GM23338 (cell line): Measurements from ENCODE around the gene XRCC5. TPM values are rescaled to one million over a fixed set of nuclear protein-coding genes. Genes with fewer than 3 reads are reported as not detected.

Source experiments
- ATAC-seq: fragments of 200-7000 bp; cut with Tn5 transposase; 3 replicates; pipeline ENCODE4 v1.9.1; 2020
- DNase-seq: peaks from one replicate; pipeline ENCODE4 v3.0.0-alpha.2; 2015; ENCODE audit warnings: low spot score
- H2AFZ ChIP-seq: fragments of 200-600 bp; sonication (generic); 2 replicates; pipeline ENCODE4 v1.8.0; 2016; ENCODE audit warnings: antibody characterized with exemption, mild to moderate bottlenecking, moderate library complexity
- H3F3A ChIP-seq: fragments of 200-600 bp; sonication (generic); replicated peaks from 2 replicates; pipeline ENCODE4 v1.8.0; 2017; ENCODE audit warnings: antibody characterized with exemption, mixed run types, low read depth
- H3K27ac ChIP-seq: fragments of 200-600 bp; sonication (generic); 2 replicates; pipeline ENCODE4 v1.6.1; 2016; ENCODE audit warnings: low read depth
- H3K27me3 ChIP-seq: fragments of 200-600 bp; sonication (generic); 2 replicates; pipeline ENCODE4 v1.8.0; 2016; ENCODE audit warnings: mild to moderate bottlenecking, mixed run types, moderate library complexity; ENCODE audit not compliant: insufficient read depth
- H3K36me3 ChIP-seq: fragments of 200-600 bp; sonication (generic); 2 replicates; pipeline ENCODE4 v1.8.0; 2016; ENCODE audit warnings: mild to moderate bottlenecking; ENCODE audit not compliant: insufficient read depth
- H3K4me1 ChIP-seq: fragments of 200-600 bp; sonication (generic); 2 replicates; pipeline ENCODE4 v1.8.0; 2016; ENCODE audit warnings: mild to moderate bottlenecking, moderate library complexity; ENCODE audit not compliant: insufficient read depth
- H3K4me2 ChIP-seq: fragments of 200-600 bp; sonication (generic); 2 replicates; pipeline ENCODE4 v1.7.1; 2017; ENCODE audit warnings: mixed run types
- H3K4me3 ChIP-seq: fragments of 200-600 bp; sonication (generic); 2 replicates; pipeline ENCODE4 v1.6.1; 2016; ENCODE audit warnings: mixed run types
- H3K79me2 ChIP-seq: fragments of 200-600 bp; sonication (generic); replicated peaks from 2 replicates; pipeline ENCODE4 v1.8.0; 2017; ENCODE audit warnings: mild to moderate bottlenecking; ENCODE audit not compliant: insufficient read depth
- H3K9me2 ChIP-seq: fragments of 200-600 bp; sonication (generic); 2 replicates; pipeline ENCODE4 v1.8.0; 2017; ENCODE audit not compliant: insufficient read depth
- H4K20me1 ChIP-seq: fragments of 200-600 bp; sonication (generic); replicated peaks from 2 replicates; pipeline ENCODE4 v1.8.0; 2017; ENCODE audit warnings: mild to moderate bottlenecking; ENCODE audit not compliant: insufficient read depth
- H3K27ac Mint-ChIP-seq: 2 replicates; pipeline ENCODE4 v1.8.0; 2020; ENCODE audit warnings: inconsistent platforms, mild to moderate bottlenecking, moderate library complexity, mixed read lengths
- H3K27me3 Mint-ChIP-seq: 3 replicates; pipeline ENCODE4 v1.8.0; 2022; ENCODE audit warnings: low read depth, mild to moderate bottlenecking, moderate library complexity, mixed read lengths, inconsistent platforms; ENCODE audit not compliant: insufficient read depth, poor library complexity
- H3K36me3 Mint-ChIP-seq: 3 replicates; pipeline ENCODE4 v1.8.0; 2021; ENCODE audit warnings: low read depth, mild to moderate bottlenecking, inconsistent platforms, moderate library complexity, mixed read lengths
- H3K4me1 Mint-ChIP-seq: 3 replicates; pipeline ENCODE4 v1.8.0; 2020; ENCODE audit warnings: mild to moderate bottlenecking, inconsistent platforms, mixed read lengths
- H3K4me3 Mint-ChIP-seq: 3 replicates; pipeline ENCODE4 v1.8.0; 2021; ENCODE audit warnings: moderate library complexity, mild to moderate bottlenecking, inconsistent platforms, mixed read lengths
- H3K9me3 Mint-ChIP-seq: 3 replicates; pipeline ENCODE4 v1.8.0; 2020; ENCODE audit warnings: moderate library complexity, mild to moderate bottlenecking, inconsistent platforms, mixed read lengths
- CREB1 ChIP-seq: fragments of 250-450 bp; sonication (Bioruptor Pico); IDR thresholded peaks from 2 replicates; pipeline ENCODE4 v1.5.0; 2020; ENCODE audit warnings: low read depth, mild to moderate bottlenecking, moderate library complexity
- ETS1 ChIP-seq: IDR thresholded peaks from 2 replicates; pipeline ENCODE4 v1.6.1; 2016; ENCODE audit warnings: antibody characterized with exemption
- EZH2 ChIP-seq: fragments of 200-600 bp; sonication (generic); IDR thresholded peaks from one replicate; pipeline ENCODE4 v1.8.0; 2017; ENCODE audit warnings: antibody characterized with exemption, mild to moderate bottlenecking, low read depth; ENCODE audit not compliant: unreplicated experiment
- EZH2phosphoT487 ChIP-seq: fragments of 200-600 bp; sonication (generic); IDR thresholded peaks from one replicate; pipeline ENCODE4 v1.8.1; 2018; ENCODE audit warnings: antibody characterized with exemption; ENCODE audit not compliant: unreplicated experiment
- JUNB ChIP-seq: IDR thresholded peaks from one replicate; pipeline ENCODE4 v1.6.1; 2016; ENCODE audit warnings: antibody characterized with exemption; ENCODE audit not compliant: unreplicated experiment
- POLR2AphosphoS5 ChIP-seq: IDR thresholded peaks from 2 replicates; pipeline ENCODE4 v1.6.1; 2016; ENCODE audit warnings: antibody characterized with exemption, low read depth
- STAT1 ChIP-seq: IDR thresholded peaks from one replicate; pipeline ENCODE4 v1.6.1; 2016; ENCODE audit warnings: antibody characterized with exemption; ENCODE audit not compliant: unreplicated experiment
- ZNF114 ChIP-seq: fragments of 250-450 bp; sonication (Bioruptor Pico); IDR thresholded peaks from 2 replicates; pipeline ENCODE4 v1.5.0; 2020; ENCODE audit warnings: mild to moderate bottlenecking, moderate library complexity
- ZNF331 ChIP-seq: fragments of 250-450 bp; sonication (Bioruptor Pico); IDR thresholded peaks from 2 replicates; pipeline ENCODE4 v1.5.0; 2020; ENCODE audit warnings: low read depth, mild to moderate bottlenecking, moderate library complexity
- polyA plus RNA-seq: library from polyadenylated mRNA; unstranded; fragments of >200 nt; fragmentation: Nextera tagmentation; extraction: Ambion mirVana; gene quantifications from 2 replicates; pipeline ENCODE4 v1.2.1, GENCODE V29; 2016
- total RNA-seq: library from RNA; depleted of rRNA; stranded (reverse); fragments of >200 nt; shearing (Covaris generic); gene quantifications from 2 replicates; pipeline ENCODE4 v1.2.3, GENCODE V29; 2014
- TF ChIP-seq, protein P1 (sequence below): IDR thresholded peaks from one replicate; pipeline ENCODE4 v1.6.1; 2018; ENCODE audit warnings: antibody characterized with exemption; ENCODE audit not compliant: unreplicated experiment

XRCC5 gene
- total and polyA plus RNA-seq, 2 experiments from 2014 or later, result 499 to 524 TPM

DNA sequence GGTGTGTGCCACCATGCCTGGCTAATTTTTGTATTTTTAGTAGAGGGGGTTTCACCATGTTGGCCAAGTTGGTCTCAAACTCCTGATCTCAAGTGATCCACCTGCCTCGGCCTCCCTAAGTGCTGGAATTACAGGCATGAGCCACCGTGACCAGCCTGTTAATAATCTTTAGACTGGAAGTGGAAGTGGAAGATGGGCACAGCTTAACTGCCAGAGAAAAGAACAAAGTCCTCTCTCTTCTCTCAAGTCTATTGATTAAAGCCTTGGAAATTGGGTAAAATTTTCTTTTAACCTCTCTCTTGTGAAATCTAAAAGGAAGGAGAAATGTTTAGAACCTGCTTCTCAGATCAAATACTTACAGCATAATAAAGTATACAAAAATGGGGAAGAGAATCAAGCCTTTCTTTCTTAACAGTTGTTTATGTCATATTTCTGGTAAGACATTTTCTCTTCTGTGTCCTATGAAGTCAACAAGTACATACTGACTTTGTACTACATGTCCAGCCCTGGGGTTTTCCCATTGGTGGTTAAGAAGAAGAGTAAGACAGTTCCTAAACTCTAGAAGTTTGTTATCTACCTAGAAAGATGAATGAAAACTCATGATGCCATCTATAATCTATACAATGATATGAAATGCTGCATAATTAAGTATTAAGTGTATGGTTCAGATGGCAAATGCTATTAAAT, 22.8 kb upstream of the XRCC5 start (continued):
- TF ChIP-seq, protein P1, sequence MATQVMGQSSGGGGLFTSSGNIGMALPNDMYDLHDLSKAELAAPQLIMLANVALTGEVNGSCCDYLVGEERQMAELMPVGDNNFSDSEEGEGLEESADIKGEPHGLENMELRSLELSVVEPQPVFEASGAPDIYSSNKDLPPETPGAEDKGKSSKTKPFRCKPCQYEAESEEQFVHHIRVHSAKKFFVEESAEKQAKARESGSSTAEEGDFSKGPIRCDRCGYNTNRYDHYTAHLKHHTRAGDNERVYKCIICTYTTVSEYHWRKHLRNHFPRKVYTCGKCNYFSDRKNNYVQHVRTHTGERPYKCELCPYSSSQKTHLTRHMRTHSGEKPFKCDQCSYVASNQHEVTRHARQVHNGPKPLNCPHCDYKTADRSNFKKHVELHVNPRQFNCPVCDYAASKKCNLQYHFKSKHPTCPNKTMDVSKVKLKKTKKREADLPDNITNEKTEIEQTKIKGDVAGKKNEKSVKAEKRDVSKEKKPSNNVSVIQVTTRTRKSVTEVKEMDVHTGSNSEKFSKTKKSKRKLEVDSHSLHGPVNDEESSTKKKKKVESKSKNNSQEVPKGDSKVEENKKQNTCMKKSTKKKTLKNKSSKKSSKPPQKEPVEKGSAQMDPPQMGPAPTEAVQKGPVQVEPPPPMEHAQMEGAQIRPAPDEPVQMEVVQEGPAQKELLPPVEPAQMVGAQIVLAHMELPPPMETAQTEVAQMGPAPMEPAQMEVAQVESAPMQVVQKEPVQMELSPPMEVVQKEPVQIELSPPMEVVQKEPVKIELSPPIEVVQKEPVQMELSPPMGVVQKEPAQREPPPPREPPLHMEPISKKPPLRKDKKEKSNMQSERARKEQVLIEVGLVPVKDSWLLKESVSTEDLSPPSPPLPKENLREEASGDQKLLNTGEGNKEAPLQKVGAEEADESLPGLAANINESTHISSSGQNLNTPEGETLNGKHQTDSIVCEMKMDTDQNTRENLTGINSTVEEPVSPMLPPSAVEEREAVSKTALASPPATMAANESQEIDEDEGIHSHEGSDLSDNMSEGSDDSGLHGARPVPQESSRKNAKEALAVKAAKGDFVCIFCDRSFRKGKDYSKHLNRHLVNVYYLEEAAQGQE, result no peak
- TF ChIP-seq CREB1 (CRISPR knock-in tag) (no peak), ZNF114 (CRISPR knock-in tag) (no peak), POLR2AphosphoS5 (no peak)

GRCh38 chr2:216090369-216090786, 18.8 kb upstream of the XRCC5 start:
- no peaks in the 10 kb centered on the region for H4K20me1 ChIP-seq
- Mint-ChIP-seq H3K27ac (no peak overlapping the region), H3K36me3 (no peaks in the 10 kb centered on the region), H3K4me1 (no peaks in the 10 kb centered on the region), H3K27me3 (no peaks in the 10 kb centered on the region), H3K9me3 (no peaks in the 10 kb centered on the region), H3K4me3 (no peak overlapping the region)
- no peaks in the 10 kb centered on the region for H3K36me3 ChIP-seq
- no peak overlapping the region for H3K27ac ChIP-seq
- no peaks in the 10 kb centered on the region for H3K27me3 ChIP-seq
- no peak for ATAC-seq
- 0 out of 2 replicates have a peak, but pooled peaks cover 2% of the 10 kb centered on the region for H3K79me2 ChIP-seq
- H3K4me3 ChIP-seq, result no peak overlapping the region
- no peak overlapping the region for H3K4me2 ChIP-seq
- no peaks in the 10 kb centered on the region; the same call in 1 of the 2 replicates for H3F3A ChIP-seq
- DNase-seq, result no peak
- no peaks in the 10 kb centered on the region for H3K4me1 ChIP-seq
- 0 out of 2 replicates have a peak, but pooled peaks cover 6% of the 10 kb centered on the region for H3K9me2 ChIP-seq
- no peak for TF ChIP-seq JUNB
- TF ChIP-seq, protein P1, result no peak
- no peak for TF ChIP-seq STAT1
- TF ChIP-seq POLR2AphosphoS5, result no peak
- TF ChIP-seq ZNF331, result no peak
- no peak for TF ChIP-seq EZH2
- TF ChIP-seq ETS1, result no peak
- no peak for TF ChIP-seq CREB1 (CRISPR knock-in tag)
- no peak for TF ChIP-seq EZH2phosphoT487
- no peak overlapping the region for H2AFZ ChIP-seq
